H1 (cell line): ENCODE data around the gene PCDH18. TPM values are rescaled to one million over a fixed set of nuclear protein-coding genes. Genes with fewer than 3 reads are reported as not detected.

Source experiments
- CTCF ChIA-PET: fragments of 300-600 bp; sonication (Branson Sonifier 250); formaldehyde crosslinking; loops from one replicate; lab custom pipeline; 2021; ENCODE audit not compliant: partially characterized antibody; lab: Charles Lee
- POLR2A ChIA-PET: fragments of 300-600 bp; sonication (Branson Sonifier 250); formaldehyde crosslinking; loops from one replicate; lab custom pipeline; 2021; ENCODE audit warnings: inconsistent platforms; ENCODE audit not compliant: partially characterized antibody; lab: Charles Lee
- DNase-seq, 2 experiments: peaks; one replicate each; pipeline versions ENCODE4 v3.0.0 to v3.0.0-alpha.2; 2010 to 2022; ENCODE audit warnings: low spot score in 2 of 2, low read depth in 1 of 2, mixed read lengths in 1 of 2
- FAIRE-seq: peaks from 2 replicates; lab custom pipeline; 2011; peaks lifted over from hg19 to GRCh38; lab: Jason Lieb, UNC
- H2AFZ ChIP-seq: 2 replicates; pipeline ENCODE4 v1.8.1; 2012; ENCODE audit warnings: low read length, inconsistent platforms
- H2AK5ac ChIP-seq: 2 replicates; pipeline ENCODE4 v1.6.1; 2013; ENCODE audit warnings: low read depth, low read length
- H2BK120ac ChIP-seq: replicated peaks from 2 replicates; pipeline ENCODE3; 2013; ENCODE audit warnings: low read depth, low read length, inconsistent platforms
- H2BK12ac ChIP-seq: 2 replicates; pipeline ENCODE4 v1.6.1; 2013; ENCODE audit warnings: low read depth, low read length
- H2BK15ac ChIP-seq: 2 replicates; pipeline ENCODE4 v1.6.1; 2013; ENCODE audit warnings: low read length
- H2BK20ac ChIP-seq: 2 replicates; pipeline ENCODE4 v1.6.1; 2013; ENCODE audit warnings: low read length
- H2BK5ac ChIP-seq: 2 replicates; pipeline ENCODE4 v1.6.1; 2013; ENCODE audit warnings: low read depth, low read length
- H3K14ac ChIP-seq: 2 replicates; pipeline ENCODE4 v1.6.1; 2013; ENCODE audit warnings: inconsistent platforms; ENCODE audit not compliant: insufficient read length
- H3K18ac ChIP-seq: 2 replicates; pipeline ENCODE4 v1.6.1; 2013; ENCODE audit warnings: low read length; ENCODE audit errors: extremely low read depth
- H3K23ac ChIP-seq: 2 replicates; pipeline ENCODE4 v1.6.1; 2013; ENCODE audit warnings: inconsistent platforms; ENCODE audit not compliant: insufficient read length
- H3K23me2 ChIP-seq: 2 replicates; pipeline ENCODE4 v1.6.1; 2013; ENCODE audit warnings: low read depth, low read length
- H3K27ac ChIP-seq: 2 replicates; pipeline ENCODE4 v1.6.1; 2011; ENCODE audit warnings: low read depth, low read length, inconsistent platforms
- H3K27me3 ChIP-seq, 4 experiments: replicated peaks in 1 of 4; 1 replicate in 1 of 4; 2 replicates in 3 of 4; pipeline versions ENCODE4 v1.6.1 to v1.8.1; 2011 to 2013; ENCODE audit warnings: low read length in 3 of 4, mild to moderate bottlenecking in 3 of 4, inconsistent platforms in 2 of 4, mixed read lengths in 2 of 4, moderate library complexity in 1 of 4; ENCODE audit not compliant: control insufficient read depth in 3 of 4, insufficient read depth in 3 of 4; ENCODE audit errors: extremely low read depth in 1 of 4
- H3K36me3 ChIP-seq, 4 experiments: 2 replicates each; pipeline versions ENCODE4 v1.6.1 to v1.8.1; 2011 to 2013; ENCODE audit warnings: mild to moderate bottlenecking in 4 of 4, low read length in 3 of 4, moderate library complexity in 2 of 4, control low read depth in 1 of 4, inconsistent platforms in 1 of 4; ENCODE audit not compliant: insufficient read depth in 4 of 4, control insufficient read depth in 2 of 4
- H3K4ac ChIP-seq: replicated peaks from 2 replicates; pipeline ENCODE3; 2013; ENCODE audit warnings: low read length, low read depth, mixed read lengths, inconsistent platforms; ENCODE audit not compliant: insufficient read length
- H3K4me1 ChIP-seq, 4 experiments: replicated peaks in 1 of 4; 1 replicate in 1 of 4; 2 replicates in 3 of 4; pipeline versions ENCODE4 v1.6.1 to v1.8.1; 2011 to 2013; ENCODE audit warnings: low read length in 3 of 4, inconsistent platforms in 2 of 4, mixed read lengths in 1 of 4; ENCODE audit not compliant: insufficient read depth in 4 of 4, control insufficient read depth in 3 of 4
- H3K4me2 ChIP-seq, 2 experiments: 2 replicates each; pipeline versions ENCODE4 v1.6.1 to v1.8.1; 2011 to 2013; ENCODE audit warnings: low read depth in 2 of 2, low read length in 2 of 2, control low read depth in 1 of 2, inconsistent platforms in 1 of 2, mild to moderate bottlenecking in 1 of 2; ENCODE audit not compliant: insufficient read depth in 1 of 2
- H3K4me3 ChIP-seq, 4 experiments: fragments of 200-600, 300-600 bp in 1 of 4; sonication (generic), shearing (Covaris generic), sonication (Bioruptor Twin) in 1 of 4; 2 replicates each; pipeline versions ENCODE4 v1.5.1 to v1.8.1; 2011 to 2016; ENCODE audit warnings: low read length in 4 of 4, low read depth in 3 of 4, control low read depth in 2 of 4, inconsistent platforms in 2 of 4, mild to moderate bottlenecking in 2 of 4, mixed read lengths in 1 of 4, moderate library complexity in 1 of 4; ENCODE audit not compliant: insufficient read depth in 2 of 4; ENCODE audit errors: extremely low read depth in 1 of 4
- H3K56ac ChIP-seq: replicated peaks from 2 replicates; pipeline ENCODE3; 2013; ENCODE audit warnings: low read depth, mild to moderate bottlenecking, mixed read lengths, low read length, inconsistent platforms; ENCODE audit not compliant: insufficient read length
- H3K79me1 ChIP-seq: 2 replicates; pipeline ENCODE4 v1.6.1; 2013; ENCODE audit warnings: low read depth, low read length, control low read depth
- H3K79me2 ChIP-seq, 2 experiments: 2 replicates each; pipeline versions ENCODE4 v1.6.1 to v1.8.1; 2012 to 2013; ENCODE audit warnings: low read length in 2 of 2, mild to moderate bottlenecking in 2 of 2, inconsistent platforms in 1 of 2; ENCODE audit not compliant: insufficient read depth in 2 of 2, control insufficient read depth in 1 of 2
- H3K9ac ChIP-seq, 4 experiments: replicated peaks in 1 of 4; 1 replicate in 1 of 4; 2 replicates in 3 of 4; pipeline versions ENCODE4 v1.6.1 to v1.8.1; 2011 to 2013; ENCODE audit warnings: low read depth in 3 of 4, low read length in 3 of 4, control low read depth in 2 of 4, mild to moderate bottlenecking in 2 of 4, moderate library complexity in 2 of 4, inconsistent platforms in 1 of 4; ENCODE audit errors: extremely low read depth in 1 of 4
- H3K9me3 ChIP-seq, 2 experiments: 2 replicates each; pipeline versions ENCODE4 v1.6.1 to v1.8.1; 2012 to 2013; ENCODE audit warnings: mild to moderate bottlenecking in 2 of 2, moderate library complexity in 2 of 2, control low read depth in 1 of 2, inconsistent platforms in 1 of 2, low read depth in 1 of 2, low read length in 1 of 2, mixed read lengths in 1 of 2; ENCODE audit not compliant: insufficient read depth in 2 of 2
- H4K20me1 ChIP-seq, 2 experiments: replicated peaks in 1 of 2; 2 replicates each; pipeline versions ENCODE3 to v1.8.1; 2011 to 2013; ENCODE audit warnings: inconsistent platforms in 2 of 2, low read length in 2 of 2, mild to moderate bottlenecking in 1 of 2; ENCODE audit not compliant: insufficient read depth in 2 of 2, control insufficient read depth in 1 of 2
- H4K5ac ChIP-seq: 2 replicates; pipeline ENCODE4 v1.6.1; 2013; ENCODE audit warnings: low read length, low read depth, mixed read lengths, inconsistent platforms; ENCODE audit not compliant: insufficient read length
- H4K8ac ChIP-seq: 2 replicates; pipeline ENCODE4 v1.8.0; 2013; ENCODE audit warnings: mild to moderate bottlenecking, moderate library complexity, low read length, inconsistent platforms; ENCODE audit not compliant: insufficient read depth; ENCODE audit errors: extremely low read depth
- H4K91ac ChIP-seq: replicated peaks from 2 replicates; pipeline ENCODE3; 2013; ENCODE audit warnings: low read length, mixed read lengths, inconsistent platforms; ENCODE audit not compliant: insufficient read length
- CBX5 ChIP-seq: fragments of 300-800, 300-1000 bp; sonication (generic); IDR thresholded peaks from 2 replicates; pipeline ENCODE4 v1.7.1; 2016; ENCODE audit warnings: antibody characterized with exemption, low read length, low read depth
- EZH2 ChIP-seq: fragments of 200-600 bp; sonication (generic); IDR thresholded peaks from 2 replicates; pipeline ENCODE4 v1.7.1; 2012; ENCODE audit warnings: low read depth, mild to moderate bottlenecking, moderate library complexity, low read length, inconsistent platforms; ENCODE audit not compliant: severe bottlenecking
- ZNF274 ChIP-seq: IDR thresholded peaks from 2 replicates; pipeline ENCODE4 v1.7.0; 2012; ENCODE audit warnings: low read length, borderline replicate concordance; ENCODE audit errors: extremely low read depth
- WGBS, 2 experiments: shearing (Covaris generic) in 1 of 2; methylation state at CpG; one replicate each; pipeline versions ENCODE4 v1.1.6 to v1.1.7; 2013 to 2015; ENCODE audit warnings: low lambda C conversion rate in 2 of 2, mixed read lengths in 2 of 2, inconsistent platforms in 1 of 2, low coverage in 1 of 2, missing lambda C conversion rate in 1 of 2; ENCODE audit not compliant: insufficient replicate concordance in 2 of 2, insufficient coverage in 1 of 2, insufficient read length in 1 of 2; ENCODE audit errors: extremely low coverage in 1 of 2, missing lambda C conversion rate in 1 of 2; 5-methylcytosine and 5-hydroxymethylcytosine counted together
- polyA plus RNA-seq, 7 experiments: library from polyadenylated mRNA; depleted of rRNA in 3 of 7; stranded (reverse) in 5 of 7; unstranded in 2 of 7; fragments of >200 nt in 5 of 7; fragments of 200-250 nt in 2 of 7; gene quantifications; 1 replicate in 5 of 7; 2 replicates in 1 of 7; 4 replicates in 1 of 7; pipeline versions ENCODE4 v1.2.1 to v1.2.3, GENCODE V29; 2011 to 2013; ENCODE audit warnings: missing spikeins in 2 of 7, mixed read lengths in 2 of 7
- total RNA-seq: library from RNA; stranded (reverse); fragmentation: NEBNext Ultra II Directional; extraction: Animal tissue kit (Norgen Biotek cat#: 25700); gene quantifications from 2 replicates; pipeline ENCODE4 v1.2.1, GENCODE V29; 2021

Gene PCDH18
- total and polyA plus RNA-seq, 2 of the 8 experiments (the other 6 are each of a cell fraction or from before 2014, with no cell fraction given) = 28.8 to 41.8 TPM

- no peak for FAIRE-seq
- Histone ChIP-seq H4K5ac (no peak overlapping the region), H4K20me1 (no peaks in the 10 kb centered on the region), H3K56ac (no peak overlapping the region), H2BK12ac (no peak overlapping the region), H4K91ac (no peak overlapping the region), H3K27ac (no peak overlapping the region), H3K4me3 (no peak overlapping the region), H3K9ac (no peak overlapping the region), H3K4me2 (0 out of 4 replicates have a peak overlapping the region, but pooled peaks of 1 of the 2 experiments have one; percentile 24), H3K36me3 (no peaks in the 10 kb centered on the region), H3K4ac (no peak overlapping the region), H4K8ac (no peak overlapping the region), H3K79me1 (no peaks in the 10 kb centered on the region), H3K79me2 (no peaks in the 10 kb centered on the region), H3K18ac (no peak overlapping the region), H3K23me2 (no peaks in the 10 kb centered on the region), H3K4me1 (peaks cover 0 to 5% (median 0%) of the 10 kb centered on the region in 4 experiments; a peak in 1 of 7 replicates), H2BK20ac (peak overlapping the region; percentile 88; the same call in 1 of the 2 replicates), H2BK5ac (no peak overlapping the region), H3K9me3 (no peaks in the 10 kb centered on the region), H2AFZ (no peak overlapping the region), H3K23ac (no peak overlapping the region), H2AK5ac (0 out of 2 replicates have a peak overlapping the region, but pooled peaks have one; percentile 69), H2BK120ac (no peak overlapping the region), H3K14ac (no peak overlapping the region), H2BK15ac (0 out of 2 replicates have a peak overlapping the region, but pooled peaks have one; percentile 77), H3K27me3 (no peaks in the 10 kb centered on the region)
- ChIA-PET CTCF (no interaction called here), POLR2A (no interaction called here)
- WGBS, 2 experiments = 89% methylated on average over 2 of the region's 2 CpGs; no CpG with 5 or more reads in 1 of the 2 experiments
- no peak for DNase-seq
- TF ChIP-seq ZNF274 = no peak
- no peak for TF ChIP-seq EZH2
- TF ChIP-seq CBX5 = no peak
Observed at GRCh38 chr4:137495578-137495977, 36.7 kb downstream of the PCDH18 start.
